ENCODE results near the gene TBL1X. TPM values are rescaled to one million over a fixed set of nuclear protein-coding genes. Genes with fewer than 3 reads are reported as not detected.

The TBL1X gene
- total and polyA plus RNA-seq, 2 of the 8 experiments (the other 6 are each of a cell fraction or from before 2014, with no cell fraction given), result 13.3 to 25.6 TPM

DNA sequence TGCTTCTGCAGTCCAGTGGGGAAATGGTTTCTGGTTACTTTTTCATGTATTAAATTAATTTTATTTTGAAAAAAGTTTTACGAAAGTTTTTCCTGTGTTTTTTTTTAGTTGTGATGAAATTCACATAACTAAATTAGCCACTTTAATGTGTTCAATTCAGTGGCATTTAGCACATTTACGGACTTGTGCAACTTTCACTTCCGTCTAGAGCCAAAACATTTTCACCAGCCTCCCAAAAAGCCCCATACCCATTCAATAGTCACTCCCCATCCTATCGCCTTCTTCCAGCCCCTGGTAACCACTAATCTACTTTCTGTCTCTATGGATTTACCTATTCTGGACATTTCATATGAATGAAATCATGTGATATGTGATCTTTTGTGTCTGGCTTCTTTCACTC, 22.8 kb upstream of the TBL1X start (continued):
- no peak for TF ChIP-seq RNF2 (IDR thresholded peaks at IDR 0.05; ENCODE audit: borderline replicate concordance, low read depth, low read length, missing control alignments, poor library complexity, severe bottlenecking)
- TF ChIP-seq E2F6 (IDR thresholded peaks at IDR 0.05), result no peak
- TF ChIP-seq TCF12 (IDR thresholded peaks at IDR 0.05; ENCODE audit: low read depth, low read length), result no peak

Data from H1 (cell line).